ENCODE results near the gene DLST.

DLST gene

GRCh38 chr14:74941676-74942097 lies 60.0 kb downstream of the DLST start:
- Histone ChIP-seq H3K4me3 (replicated peaks; ENCODE audit: insufficient read depth, low read length) (no peak overlapping the region), H3K27ac (replicated peaks) (peak overlapping the region; percentile 38), H3K27me3 (ENCODE audit: insufficient read depth, poor library complexity, severe bottlenecking) (no peaks in the 10 kb centered on the region)
- peak in 1 of 2 experiments; percentile 44 for DNase-seq (ENCODE audit: low read depth in 1 of 2, low spot score in 1 of 2)
- no peak for TF ChIP-seq SPI1 (IDR thresholded peaks at IDR 0.05; ENCODE audit: borderline replicate concordance, low read depth)
- no peak for TF ChIP-seq GABPA (IDR thresholded peaks at IDR 0.05; ENCODE audit: low read depth)
- TF ChIP-seq REST (IDR thresholded peaks at IDR 0.05; ENCODE audit: insufficient replicate concordance, low read depth), result no peak
- no peak for TF ChIP-seq POLR2AphosphoS5 (IDR thresholded peaks at IDR 0.05; ENCODE audit: low read depth)
- no peak for TF ChIP-seq CTCF (IDR thresholded peaks at IDR 0.05; ENCODE audit: insufficient read depth, low read length)

GRCh38 chr14:74942181-74942580 lies 60.5 kb downstream of the DLST start:
- TF ChIP-seq REST (IDR thresholded peaks at IDR 0.05; ENCODE audit: insufficient replicate concordance, low read depth) (no peak), POLR2AphosphoS5 (IDR thresholded peaks at IDR 0.05; ENCODE audit: low read depth) (no peak), CTCF (IDR thresholded peaks at IDR 0.05; ENCODE audit: insufficient read depth, low read length) (no peak), GABPA (IDR thresholded peaks at IDR 0.05; ENCODE audit: low read depth) (no peak), SPI1 (IDR thresholded peaks at IDR 0.05; ENCODE audit: borderline replicate concordance, low read depth) (no peak)
- Histone ChIP-seq H3K27ac (replicated peaks) (peak overlapping the region; percentile 38), H3K4me3 (replicated peaks; ENCODE audit: insufficient read depth, low read length) (no peak overlapping the region), H3K27me3 (ENCODE audit: insufficient read depth, poor library complexity, severe bottlenecking) (no peaks in the 10 kb centered on the region)
- DNase-seq (ENCODE audit: low read depth in 1 of 2, low spot score in 1 of 2), result no peak

- H3K27me3 ChIP-seq (ENCODE audit: insufficient read depth, poor library complexity, severe bottlenecking), result no peaks in the 10 kb centered on the region
- no peak overlapping the region for H3K27ac ChIP-seq (replicated peaks)
- no peak overlapping the region for H3K4me3 ChIP-seq (replicated peaks; ENCODE audit: insufficient read depth, low read length)
- DNase-seq (ENCODE audit: low read depth in 1 of 2, low spot score in 1 of 2), result no peak
- TF ChIP-seq REST (IDR thresholded peaks at IDR 0.05; ENCODE audit: insufficient replicate concordance, low read depth) (no peak), CTCF (IDR thresholded peaks at IDR 0.05; ENCODE audit: insufficient read depth, low read length) (no peak), POLR2AphosphoS5 (IDR thresholded peaks at IDR 0.05; ENCODE audit: low read depth) (no peak), SPI1 (IDR thresholded peaks at IDR 0.05; ENCODE audit: borderline replicate concordance, low read depth) (no peak), GABPA (IDR thresholded peaks at IDR 0.05; ENCODE audit: low read depth) (no peak)
Measured at GRCh38 chr14:74942608-74943007, 60.9 kb downstream of the DLST start.

Data from HL-60 (cell line).